CD4-positive, CD25-positive, alpha-beta regulatory T cell (primary cell): ENCODE data around the gene NT5DC4. TPM values are rescaled to one million over a fixed set of nuclear protein-coding genes. Genes with fewer than 3 reads are reported as not detected.
A peak's percentile ranks its signal among the peaks of the same experiment; 100 is the strongest.

Source experiments
- ATAC-seq, 2 donors: fragments of 150-1000 bp; cut with Tn5 transposase; one replicate each; pipeline ENCODE4 v1.10.0; 2021; ENCODE audit warnings: low read depth in 2 of 2, moderate number of reproducible peaks in 2 of 2, moderate library complexity in 1 of 2
- DNase-seq, 3 donors: peaks; one replicate each; pipeline versions ENCODE4 v3.0.0 to v3.0.0-alpha.2; 2012 to 2022; ENCODE audit warnings: mixed read lengths in 1 of 3
- H3K27ac ChIP-seq: one replicate; pipeline ENCODE4 v1.7.0; 2013; ENCODE audit warnings: mild to moderate bottlenecking, low read length; ENCODE audit not compliant: insufficient read depth, poor library complexity, severe bottlenecking
- H3K27me3 ChIP-seq: one replicate; pipeline ENCODE4 v1.7.0; 2013; ENCODE audit warnings: low read length; ENCODE audit not compliant: control insufficient read depth, insufficient read depth
- H3K36me3 ChIP-seq: one replicate; pipeline ENCODE4 v1.7.0; 2013; ENCODE audit warnings: mild to moderate bottlenecking, low read length, moderate library complexity; ENCODE audit not compliant: control insufficient read depth, insufficient read depth
- H3K4me1 ChIP-seq: 2 replicates; pipeline ENCODE4 v1.7.0; 2013; ENCODE audit warnings: mild to moderate bottlenecking, low read length; ENCODE audit not compliant: insufficient read depth, control insufficient read depth, poor library complexity, severe bottlenecking
- H3K4me3 ChIP-seq: one replicate; pipeline ENCODE4 v1.7.0; 2013; ENCODE audit warnings: low read depth, mild to moderate bottlenecking, low read length, moderate library complexity
- H3K9me3 ChIP-seq, 2 experiments: 1 replicate in 1 of 2; 2 replicates in 1 of 2; pipeline ENCODE4 v1.7.0; 2013; ENCODE audit warnings: low read length in 2 of 2, mild to moderate bottlenecking in 1 of 2, moderate library complexity in 1 of 2; ENCODE audit not compliant: control insufficient read depth in 2 of 2
- H3K27ac Mint-ChIP-seq, 3 donors: one replicate each; pipeline ENCODE4 v1.8.0; 2020 to 2022; ENCODE audit warnings: mild to moderate bottlenecking in 3 of 3, mixed read lengths in 3 of 3, moderate library complexity in 2 of 3
- H3K27me3 Mint-ChIP-seq: one replicate; pipeline ENCODE4 v1.8.0; 2022; ENCODE audit warnings: mild to moderate bottlenecking, mixed read lengths
- H3K36me3 Mint-ChIP-seq: one replicate; pipeline ENCODE4 v1.8.0; 2020; ENCODE audit warnings: mixed read lengths
- H3K4me1 Mint-ChIP-seq, 4 donors: one replicate each; pipeline ENCODE4 v1.8.0; 2020 to 2022; ENCODE audit warnings: mixed read lengths in 4 of 4, mild to moderate bottlenecking in 1 of 4
- H3K4me3 Mint-ChIP-seq, 4 donors: one replicate each; pipeline ENCODE4 v1.8.0; 2020 to 2022; ENCODE audit warnings: mild to moderate bottlenecking in 4 of 4, mixed read lengths in 4 of 4, moderate library complexity in 3 of 4
- H3K9me3 Mint-ChIP-seq, 7 donors: one replicate each; pipeline ENCODE4 v1.8.0; 2020 to 2022; ENCODE audit warnings: mixed read lengths in 7 of 7, mild to moderate bottlenecking in 3 of 7, moderate library complexity in 2 of 7
- polyA plus RNA-seq, 4 donors: library from polyadenylated mRNA; unstranded; fragments of 300-500 nt; fragmentation: Illumina TruSeq; gene quantifications; one replicate each; pipeline ENCODE4 v1.2.3, GENCODE V29; 2021
- total RNA-seq: library from RNA; stranded (reverse); gene quantifications from one replicate; pipeline ENCODE4 v1.2.3, GENCODE V29; 2022

The NT5DC4 gene
- total and polyA plus RNA-seq, 5 donors from 2014 or later, result not detected

DNA sequence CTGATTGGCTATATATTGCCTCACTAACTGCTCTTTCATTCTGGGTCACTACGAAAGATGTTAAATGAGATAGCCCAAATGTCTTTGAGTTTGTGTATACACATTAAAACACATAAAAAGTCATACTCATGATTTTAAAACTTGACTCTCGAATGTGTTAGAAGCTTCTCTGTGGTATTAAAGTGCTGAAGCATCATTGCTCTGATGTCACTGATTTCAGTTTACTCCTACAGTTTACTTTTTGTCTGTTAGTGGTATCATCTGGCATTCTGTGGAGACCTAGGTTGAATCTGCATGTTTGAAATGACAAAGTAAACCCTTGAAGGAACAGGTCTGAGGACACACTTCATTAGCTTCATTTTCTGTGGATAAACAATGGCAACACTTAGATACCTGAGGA, 10.7 kb downstream of the NT5DC4 start:
- no peak overlapping the region for H3K4me3 Mint-ChIP-seq
- ATAC-seq, result no peak
- H3K27ac Mint-ChIP-seq, result no peak overlapping the region
- no peaks in the 10 kb centered on the region for H3K36me3 ChIP-seq
- peaks cover 0 to 5% (median 0%) of the 10 kb centered on the region in 4 donors for H3K4me1 Mint-ChIP-seq
- H3K27me3 Mint-ChIP-seq, result peaks cover 19% of the 10 kb centered on the region
- no peaks in the 10 kb centered on the region for H3K4me1 ChIP-seq
- no peaks in the 10 kb centered on the region for H3K36me3 Mint-ChIP-seq
- H3K9me3 ChIP-seq, result no peaks in the 10 kb centered on the region
- DNase-seq, result no peak
- no peaks in the 10 kb centered on the region for H3K27me3 ChIP-seq
- no peak overlapping the region for H3K27ac ChIP-seq
- no peak overlapping the region for H3K4me3 ChIP-seq
- H3K9me3 Mint-ChIP-seq, result no peaks in the 10 kb centered on the region

GRCh38 chr2:112733456-112733855, 12.6 kb downstream of the NT5DC4 start:
- no peaks in the 10 kb centered on the region for H3K27me3 ChIP-seq
- no peaks in the 10 kb centered on the region for H3K4me1 ChIP-seq
- peaks cover 6% of the 10 kb centered on the region for H3K27me3 Mint-ChIP-seq
- H3K4me3 Mint-ChIP-seq, result no peak overlapping the region
- no peaks in the 10 kb centered on the region for H3K4me1 Mint-ChIP-seq
- no peak for ATAC-seq
- H3K9me3 Mint-ChIP-seq, result no peaks in the 10 kb centered on the region
- no peak for DNase-seq
- no peak overlapping the region for H3K4me3 ChIP-seq
- no peak overlapping the region for H3K27ac ChIP-seq
- no peak overlapping the region for H3K27ac Mint-ChIP-seq
- no peaks in the 10 kb centered on the region for H3K9me3 ChIP-seq
- H3K36me3 Mint-ChIP-seq, result no peaks in the 10 kb centered on the region
- no peaks in the 10 kb centered on the region for H3K36me3 ChIP-seq

DNA sequence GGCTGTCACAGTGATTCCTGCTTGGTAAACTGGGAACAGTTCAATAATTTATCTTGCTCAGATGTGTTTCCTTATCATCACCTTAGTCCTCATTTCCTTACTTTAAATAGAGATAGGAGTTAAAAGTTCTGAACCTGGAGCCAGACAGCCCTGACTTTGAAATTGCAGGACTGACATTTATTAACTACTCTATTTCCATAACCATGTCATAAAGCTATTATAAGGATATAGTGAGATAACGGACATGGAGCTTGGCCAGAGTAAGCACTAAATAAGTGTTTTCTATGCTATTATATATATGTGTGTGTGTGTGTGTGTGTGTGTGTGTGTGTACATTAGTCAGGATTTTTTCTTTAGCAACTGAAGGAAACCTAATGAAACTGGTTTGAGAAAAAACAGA, 13.1 kb downstream of the NT5DC4 start:
- Histone ChIP-seq H3K36me3 (no peaks in the 10 kb centered on the region), H3K9me3 (no peaks in the 10 kb centered on the region), H3K27me3 (no peaks in the 10 kb centered on the region), H3K4me1 (no peaks in the 10 kb centered on the region), H3K4me3 (no peak overlapping the region), H3K27ac (no peak overlapping the region)
- Mint-ChIP-seq H3K27ac (no peak overlapping the region), H3K9me3 (no peaks in the 10 kb centered on the region), H3K4me3 (no peak overlapping the region), H3K27me3 (peaks cover 2% of the 10 kb centered on the region), H3K36me3 (no peaks in the 10 kb centered on the region), H3K4me1 (no peaks in the 10 kb centered on the region)
- no peak for DNase-seq
- no peak for ATAC-seq

- Mint-ChIP-seq H3K4me3 (no peak overlapping the region), H3K9me3 (no peaks in the 10 kb centered on the region), H3K4me1 (peaks cover 0 to 5% (median under 1%) of the 10 kb centered on the region in 4 donors), H3K27me3 (no peaks in the 10 kb centered on the region), H3K36me3 (no peaks in the 10 kb centered on the region), H3K27ac (no peak overlapping the region)
- no peak for DNase-seq
- ATAC-seq, result no peak
- no peaks in the 10 kb centered on the region for H3K27me3 ChIP-seq
- H3K4me3 ChIP-seq, result no peak overlapping the region
- H3K4me1 ChIP-seq, result no peaks in the 10 kb centered on the region
- H3K36me3 ChIP-seq, result no peaks in the 10 kb centered on the region
- H3K9me3 ChIP-seq, result no peaks in the 10 kb centered on the region
- H3K27ac ChIP-seq, result no peak overlapping the region
These were observed 16.9 kb downstream of the NT5DC4 start for GRCh38 chr2:112737542-112738232.

- Mint-ChIP-seq H3K27ac (no peak overlapping the region), H3K4me1 (peaks cover 0 to 6% (median 3%) of the 10 kb centered on the region in 4 donors), H3K4me3 (no peak overlapping the region), H3K36me3 (no peaks in the 10 kb centered on the region), H3K27me3 (no peaks in the 10 kb centered on the region), H3K9me3 (no peaks in the 10 kb centered on the region)
- Histone ChIP-seq H3K4me1 (no peaks in the 10 kb centered on the region), H3K9me3 (no peaks in the 10 kb centered on the region), H3K27me3 (no peaks in the 10 kb centered on the region), H3K4me3 (no peak overlapping the region), H3K36me3 (no peaks in the 10 kb centered on the region), H3K27ac (no peak overlapping the region)
- ATAC-seq (no peak), DNase-seq (no peak)
These were observed 19.7 kb downstream of the NT5DC4 start for GRCh38 chr2:112740527-112740926.

- no peaks in the 10 kb centered on the region for H3K36me3 Mint-ChIP-seq
- H3K4me3 Mint-ChIP-seq, result peak overlapping the region; percentile 24 to 82 (median 66)
- no peaks in the 10 kb centered on the region for H3K27me3 Mint-ChIP-seq
- H3K4me1 Mint-ChIP-seq, result peaks cover under 1 to 50% (median 20%) of the 10 kb centered on the region in 4 donors
- H3K27ac ChIP-seq, result peak overlapping the region; percentile 65
- no peaks in the 10 kb centered on the region for H3K9me3 Mint-ChIP-seq
- no peaks in the 10 kb centered on the region for H3K36me3 ChIP-seq
- no peaks in the 10 kb centered on the region for H3K27me3 ChIP-seq
- no peaks in the 10 kb centered on the region for H3K9me3 ChIP-seq
- ATAC-seq (peak; percentile 89), DNase-seq (peak; percentile 72 to 85 (median 78))
- peak overlapping the region; percentile 77 to 88 (median 88) for H3K27ac Mint-ChIP-seq
- peak overlapping the region; percentile 68 for H3K4me3 ChIP-seq
- peaks cover 15% of the 10 kb centered on the region for H3K4me1 ChIP-seq
These were observed 29.1 kb downstream of the NT5DC4 start for GRCh38 chr2:112749755-112750559.

DNA sequence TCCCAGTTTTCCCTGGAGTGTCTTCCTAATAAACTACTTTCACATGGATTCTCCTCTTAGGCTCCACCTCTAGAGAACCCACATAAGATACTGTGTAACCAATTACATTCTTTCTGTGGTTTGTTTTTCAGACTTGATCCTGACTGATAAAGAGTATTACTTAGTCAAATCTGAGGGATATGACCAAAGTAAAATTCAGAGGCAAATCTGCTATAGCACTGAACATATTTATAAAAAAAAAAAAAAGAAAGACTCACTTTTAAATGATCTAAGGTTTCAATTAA, 29.7 kb downstream of the NT5DC4 start:
- Histone ChIP-seq H3K9me3 (no peaks in the 10 kb centered on the region), H3K27me3 (no peaks in the 10 kb centered on the region), H3K27ac (peak overlapping the region; percentile 65), H3K4me3 (no peak overlapping the region), H3K4me1 (peaks cover 15% of the 10 kb centered on the region), H3K36me3 (no peaks in the 10 kb centered on the region)
- Mint-ChIP-seq H3K9me3 (no peaks in the 10 kb centered on the region), H3K27me3 (no peaks in the 10 kb centered on the region), H3K4me3 (peak overlapping the region in 2 of 4 donors; percentile 24 to 57), H3K27ac (peak overlapping the region; percentile 17 to 88 (median 88)), H3K36me3 (no peaks in the 10 kb centered on the region), H3K4me1 (peaks cover 0 to 54% (median 23%) of the 10 kb centered on the region in 4 donors)
- ATAC-seq (no peak), DNase-seq (no peak)
